Muscle of arm (tissue), 14 donors: Measurements from ENCODE around the gene TMEM127. TPM values are rescaled to one million over a fixed set of nuclear protein-coding genes. Genes with fewer than 3 reads are reported as not detected.
"Not testable (repeated sequence)": the region's sequence is repeated elsewhere in the genome, so short reads cannot be mapped to it uniquely, and the experiment has no call there.

Source experiments
- DNase-seq: peaks from one replicate; pipeline ENCODE4 v3.0.0-alpha.2; 2013
- long read RNA-seq, 11 donors: transcript quantifications; one replicate each; lab custom pipeline, GENCODE V29; 2026
- polyA plus RNA-seq, 12 donors: library from polyadenylated mRNA; unstranded; fragments of 120-200 nt; gene quantifications; one replicate each; pipeline ENCODE4 v1.2.1, GENCODE V29; 2013; ENCODE audit not compliant: insufficient read length in 12 of 12

Gene TMEM127
- polyA plus RNA-seq: 10 to 100 TPM in 11 of 12 donors, not detected in 1; 23.1 to 41.1 (median 27.3) TPM
- long read RNA-seq, donor 1, full-length matches to known transcripts: 24 of 24 reads
- long read RNA-seq, donor 1, partial matches to known transcripts: 0 of 24 reads
- long read RNA-seq, donor 1, other reads (novel, unspliced or antisense): 0 of 24 reads
- long read RNA-seq, donor 2, full-length matches to known transcripts: 9 of 67 reads
- long read RNA-seq, donor 2, partial matches to known transcripts: 24 of 67 reads
- long read RNA-seq, donor 2, other reads (novel, unspliced or antisense): 34 of 67 reads
- long read RNA-seq, donor 3, full-length matches to known transcripts: 3 of 9 reads
- long read RNA-seq, donor 3, partial matches to known transcripts: 6 of 9 reads
- long read RNA-seq, donor 3, other reads (novel, unspliced or antisense): 0 of 9 reads
- long read RNA-seq, donor 4, full-length matches to known transcripts: 7 of 7 reads
- long read RNA-seq, donor 4, partial matches to known transcripts: 0 of 7 reads
- long read RNA-seq, donor 4, other reads (novel, unspliced or antisense): 0 of 7 reads
- long read RNA-seq, donor 5, full-length matches to known transcripts: 18 of 103 reads
- long read RNA-seq, donor 5, partial matches to known transcripts: 21 of 103 reads
- long read RNA-seq, donor 5, other reads (novel, unspliced or antisense): 64 of 103 reads
- long read RNA-seq, donor 6, full-length matches to known transcripts: 3 of 3 reads
- long read RNA-seq, donor 6, partial matches to known transcripts: 0 of 3 reads
- long read RNA-seq, donor 6, other reads (novel, unspliced or antisense): 0 of 3 reads
- long read RNA-seq, donor 7, full-length matches to known transcripts: 3 of 18 reads
- long read RNA-seq, donor 7, partial matches to known transcripts: 8 of 18 reads
- long read RNA-seq, donor 7, other reads (novel, unspliced or antisense): 7 of 18 reads
- long read RNA-seq, donor 8, full-length matches to known transcripts: 11 of 19 reads
- long read RNA-seq, donor 8, partial matches to known transcripts: 8 of 19 reads
- long read RNA-seq, donor 8, other reads (novel, unspliced or antisense): 0 of 19 reads
- long read RNA-seq, donor 9, full-length matches to known transcripts: 4 of 4 reads
- long read RNA-seq, donor 9, partial matches to known transcripts: 0 of 4 reads
- long read RNA-seq, donor 9, other reads (novel, unspliced or antisense): 0 of 4 reads
- long read RNA-seq, donor 10, full-length matches to known transcripts: 7 of 14 reads
- long read RNA-seq, donor 10, partial matches to known transcripts: 7 of 14 reads
- long read RNA-seq, donor 10, other reads (novel, unspliced or antisense): 0 of 14 reads
- long read RNA-seq, donor 11, full-length matches to known transcripts: 17 of 17 reads
- long read RNA-seq, donor 11, partial matches to known transcripts: 0 of 17 reads
- long read RNA-seq, donor 11, other reads (novel, unspliced or antisense): 0 of 17 reads

GRCh38 chr2:96265840-96266679, at the start of gene TMEM127, which contains the start of gene CIAO1:
TMEM127 (minus strand) TSS chr2:96265997; CDS start chr2:96265381, 616 bp downstream.
CIAO1 (plus strand) TSS chr2:96266225; CDS start chr2:96266351, 126 bp downstream.
- DNase-seq: peak; percentile 96

GRCh38 chr2:96315005-96315399, 49.2 kb upstream of the TMEM127 start:
- DNase-seq: no peak

- no peak for DNase-seq
Observed at GRCh38 chr2:96308248-96308647, 42.5 kb upstream of the TMEM127 start.

- DNase-seq: no peak
Observed at GRCh38 chr2:96306370-96306769, 40.6 kb upstream of the TMEM127 start.

- DNase-seq: no peak
Observed at GRCh38 chr2:96305979-96306308, 40.1 kb upstream of the TMEM127 start.

GRCh38 chr2:96305091-96305978, 39.5 kb upstream of the TMEM127 start, which contains the start of gene SNRNP200:
SNRNP200 (minus strand) TSS chr2:96305546; CDS start chr2:96305437, 109 bp downstream.
- peak; percentile 88 for DNase-seq

GRCh38 chr2:96304606-96305005, 38.8 kb upstream of the TMEM127 start:
- no peak for DNase-seq

GRCh38 chr2:96301865-96302264, 36.1 kb upstream of the TMEM127 start:
- no peak for DNase-seq

GRCh38 chr2:96296925-96297324, 31.1 kb upstream of the TMEM127 start:
- no peak for DNase-seq

GRCh38 chr2:96294271-96294670, 28.5 kb upstream of the TMEM127 start:
- DNase-seq: not testable (repeated sequence)

- no peak for DNase-seq
Observed at GRCh38 chr2:96291751-96292150, 26.0 kb upstream of the TMEM127 start.

- DNase-seq: no peak
Observed at GRCh38 chr2:96287273-96287856, 21.6 kb upstream of the TMEM127 start.

GRCh38 chr2:96276787-96277499, 11.1 kb upstream of the TMEM127 start:
- no peak for DNase-seq

- DNase-seq: no peak
Observed at GRCh38 chr2:96274355-96275056, 8.7 kb upstream of the TMEM127 start.

- no peak for DNase-seq
Observed at GRCh38 chr2:96273763-96274162, 8.0 kb upstream of the TMEM127 start.

GRCh38 chr2:96271995-96272394, 6.2 kb upstream of the TMEM127 start:
- DNase-seq: no peak
